ENCODE data around the gene CNTN5. TPM values are rescaled to one million over a fixed set of nuclear protein-coding genes. Genes with fewer than 3 reads are reported as not detected.
"Not testable (repeated sequence)": the region's sequence is repeated elsewhere in the genome, so short reads cannot be mapped to it uniquely, and the experiment has no call there.

Gene CNTN5
- 0.96 and 1.5 TPM in 2 replicates for total RNA-seq (2014; rRNA removed; shearing (Covaris generic); ENCODE audit: low replicate concordance)

DNA sequence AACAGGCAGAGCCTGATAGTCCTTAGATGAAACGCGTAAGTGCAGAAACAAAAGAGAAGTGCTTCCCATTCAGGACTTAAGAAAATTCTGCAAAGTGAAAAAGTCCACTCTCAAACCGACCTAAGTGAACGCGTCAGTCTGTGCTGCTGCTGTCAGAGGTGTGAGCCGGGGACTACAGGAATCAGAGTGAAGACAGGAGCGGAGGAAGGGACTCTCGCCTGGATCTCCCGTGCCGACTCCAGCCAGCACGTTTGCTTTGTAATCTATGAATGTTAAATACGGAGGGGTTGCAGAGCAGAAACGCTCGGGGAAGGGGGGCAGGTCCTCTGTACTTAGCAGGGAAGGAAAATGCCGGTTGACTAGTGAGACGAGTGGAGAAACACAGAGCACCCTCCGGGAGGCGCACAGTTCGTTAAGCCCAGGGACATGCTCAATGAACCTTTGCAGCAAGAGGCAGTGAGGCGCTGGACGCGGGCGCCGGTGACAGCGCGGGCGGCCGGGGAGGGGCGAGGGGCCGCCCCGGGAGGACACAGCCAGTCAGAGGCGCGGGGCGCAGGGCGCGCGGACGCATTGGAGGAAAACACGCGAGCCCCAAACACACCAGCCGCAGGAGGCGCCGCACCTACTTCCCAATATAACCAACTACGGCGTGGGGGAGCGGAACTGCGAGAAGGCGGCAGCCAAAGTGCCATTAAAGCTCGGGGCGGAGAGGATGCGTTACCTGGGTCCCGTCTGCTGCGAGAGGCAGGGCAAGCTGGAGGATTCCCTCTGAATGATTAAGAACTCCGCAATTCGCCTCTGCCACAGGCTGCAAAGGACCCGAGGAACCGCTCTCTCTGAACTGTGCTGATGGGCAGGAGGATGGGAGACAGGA is at the start of gene CNTN5:
CNTN5 (plus strand) TSS at position 598 of the 874 bp plus-strand sequence.
- DNase-seq = peak; percentile 69
- Histone ChIP-seq H3K27me3 (peaks cover 26% of the 10 kb centered on the region), H3K4me3 (peak within 1 kb of the TSS; percentile 55), H3K36me3 (no peaks in the 10 kb centered on the region), H3K9me3 (no peaks in the 10 kb centered on the region)

- no peak overlapping the region for H3K4me3 ChIP-seq
- no peaks in the 10 kb centered on the region for H3K9me3 ChIP-seq
- DNase-seq = no peak
- no peaks in the 10 kb centered on the region for H3K36me3 ChIP-seq
- no peaks in the 10 kb centered on the region for H3K27me3 ChIP-seq
Measured at GRCh38 chr11:98979205-98979604, 41.5 kb upstream of the CNTN5 start.

- DNase-seq = no peak
- H3K27me3 ChIP-seq = peaks cover 20% of the 10 kb centered on the region
- H3K36me3 ChIP-seq = no peaks in the 10 kb centered on the region
- H3K9me3 ChIP-seq = no peaks in the 10 kb centered on the region
- H3K4me3 ChIP-seq = no peak overlapping the region
Measured at GRCh38 chr11:99015634-99016454, 4.9 kb upstream of the CNTN5 start.

- no peak for DNase-seq
Measured at GRCh38 chr11:99019696-99020095, 1.1 kb upstream of the CNTN5 start.

GRCh38 chr11:99037057-99037456 is 16.3 kb downstream of the CNTN5 start:
- Histone ChIP-seq H3K36me3 (no peaks in the 10 kb centered on the region), H3K9me3 (no peaks in the 10 kb centered on the region), H3K4me3 (no peak overlapping the region), H3K27me3 (no peaks in the 10 kb centered on the region)
- DNase-seq = no peak

More at GRCh38 chr11:99019696-99020095, 1.1 kb upstream of the CNTN5 start:
- Histone ChIP-seq H3K9me3 (no peaks in the 10 kb centered on the region), H3K36me3 (no peaks in the 10 kb centered on the region), H3K27me3 (peaks cover 26% of the 10 kb centered on the region), H3K4me3 (peak overlapping the region; percentile 55)

GRCh38 chr11:99063331-99063730 is 42.6 kb downstream of the CNTN5 start:
- H3K4me3 ChIP-seq = no peak overlapping the region
- no peaks in the 10 kb centered on the region for H3K36me3 ChIP-seq
- H3K27me3 ChIP-seq = no peaks in the 10 kb centered on the region
- no peak for DNase-seq
- no peaks in the 10 kb centered on the region for H3K9me3 ChIP-seq

GRCh38 chr11:99065121-99065520 is 44.4 kb downstream of the CNTN5 start:
- no peak for DNase-seq
- Histone ChIP-seq H3K36me3 (no peaks in the 10 kb centered on the region), H3K27me3 (no peaks in the 10 kb centered on the region), H3K4me3 (no peak overlapping the region), H3K9me3 (no peaks in the 10 kb centered on the region)

GRCh38 chr11:99066618-99067317 is 46.0 kb downstream of the CNTN5 start:
- H3K4me3 ChIP-seq = no peak overlapping the region
- no peaks in the 10 kb centered on the region for H3K9me3 ChIP-seq
- H3K36me3 ChIP-seq = no peaks in the 10 kb centered on the region
- no peak for DNase-seq
- no peaks in the 10 kb centered on the region for H3K27me3 ChIP-seq

- Histone ChIP-seq H3K4me3 (no peak overlapping the region), H3K9me3 (no peaks in the 10 kb centered on the region), H3K36me3 (no peaks in the 10 kb centered on the region), H3K27me3 (no peaks in the 10 kb centered on the region)
- no peak for DNase-seq
Measured at GRCh38 chr11:99068832-99069231, 48.1 kb downstream of the CNTN5 start.

DNA sequence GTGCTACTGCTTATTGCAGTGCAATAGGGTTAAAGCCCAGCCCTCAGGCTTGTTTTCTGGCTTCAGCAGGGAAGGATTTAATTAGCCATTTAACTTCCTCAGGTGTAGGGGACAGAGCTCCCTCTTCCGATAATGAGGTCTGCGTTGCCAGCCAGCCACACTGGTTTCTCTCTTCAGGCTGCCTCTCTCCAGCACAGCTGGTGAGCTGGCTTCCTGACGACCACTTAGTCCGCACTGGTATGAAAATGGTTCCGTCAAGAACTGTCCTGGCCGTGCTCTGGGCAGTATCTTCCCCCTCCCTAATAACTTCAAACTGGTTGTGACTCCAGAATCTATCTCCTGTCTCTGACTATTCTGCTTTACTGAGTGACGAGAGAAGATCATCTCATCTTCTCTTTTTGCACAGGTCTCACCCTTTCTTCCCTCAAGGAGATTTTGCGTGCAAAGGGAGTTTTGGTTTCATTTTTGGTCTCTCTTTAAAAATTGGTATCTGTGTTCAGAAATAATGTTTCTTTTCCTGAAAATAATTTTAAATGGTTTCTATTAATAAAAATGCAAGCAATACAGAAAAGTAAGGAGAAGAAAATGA is 49.2 kb downstream of the CNTN5 start:
- Histone ChIP-seq H3K36me3 (no peaks in the 10 kb centered on the region), H3K4me3 (peak overlapping the region; percentile 60), H3K27me3 (no peaks in the 10 kb centered on the region), H3K9me3 (no peaks in the 10 kb centered on the region)
- DNase-seq = peak; percentile 56

- H3K36me3 ChIP-seq = no peaks in the 10 kb centered on the region
- no peak overlapping the region for H3K4me3 ChIP-seq
- H3K27me3 ChIP-seq = no peaks in the 10 kb centered on the region
- no peaks in the 10 kb centered on the region for H3K9me3 ChIP-seq
- DNase-seq = no peak
Measured at GRCh38 chr11:99079576-99079975, 58.8 kb downstream of the CNTN5 start.

- Histone ChIP-seq H3K9me3 (no peaks in the 10 kb centered on the region), H3K36me3 (no peaks in the 10 kb centered on the region), H3K27me3 (no peaks in the 10 kb centered on the region), H3K4me3 (no peak overlapping the region)
- no peak for DNase-seq
Measured at GRCh38 chr11:99080154-99080553, 59.4 kb downstream of the CNTN5 start.

GRCh38 chr11:99098258-99098657 is 77.5 kb downstream of the CNTN5 start:
- no peak for DNase-seq
- no peaks in the 10 kb centered on the region for H3K9me3 ChIP-seq

GRCh38 chr11:99098751-99099150 is 78.0 kb downstream of the CNTN5 start:
- no peak for DNase-seq
- H3K9me3 ChIP-seq = no peaks in the 10 kb centered on the region
- H3K27me3 ChIP-seq = no peaks in the 10 kb centered on the region
- H3K4me3 ChIP-seq = no peak overlapping the region
- no peaks in the 10 kb centered on the region for H3K36me3 ChIP-seq

More at GRCh38 chr11:99098258-99098657, 77.5 kb downstream of the CNTN5 start:
- Histone ChIP-seq H3K27me3 (no peaks in the 10 kb centered on the region), H3K36me3 (no peaks in the 10 kb centered on the region), H3K4me3 (no peak overlapping the region)

DNA sequence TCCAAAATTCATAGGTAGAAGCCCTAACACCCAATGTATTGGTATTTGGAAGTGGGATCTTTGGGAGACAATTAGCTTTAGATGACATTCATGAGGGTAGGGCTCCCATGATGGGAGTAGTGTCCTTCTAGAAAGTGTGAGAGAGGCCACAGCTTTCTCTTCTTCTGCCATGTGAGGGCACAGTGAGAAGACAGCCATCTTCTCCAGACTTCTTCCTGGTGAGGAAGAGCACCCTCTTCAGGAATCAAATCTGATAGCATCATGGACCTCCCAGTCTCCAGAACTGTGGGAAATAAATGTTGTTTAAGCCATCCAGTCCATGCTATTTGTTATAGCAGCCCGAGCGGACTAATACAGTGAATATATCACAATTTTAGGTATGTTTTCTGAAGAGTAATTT is 96.9 kb downstream of the CNTN5 start:
- Histone ChIP-seq H3K9me3 (no peaks in the 10 kb centered on the region), H3K27me3 (no peaks in the 10 kb centered on the region), H3K36me3 (no peaks in the 10 kb centered on the region), H3K4me3 (no peak overlapping the region)
- DNase-seq = no peak

- not testable (repeated sequence) for H3K9me3 ChIP-seq, DNase-seq, H3K36me3 ChIP-seq, H3K4me3 ChIP-seq, H3K27me3 ChIP-seq
Measured at GRCh38 chr11:99133862-99134261, 113.1 kb downstream of the CNTN5 start.

Measured in MG63 (cell line).